ENCODE data around the gene GLI1. TPM values are rescaled to one million over a fixed set of nuclear protein-coding genes. Genes with fewer than 3 reads are reported as not detected.

The GLI1 gene
- total RNA-seq, 1 experiment from 2014 or later, result 0.03 TPM

- no peaks in the 10 kb centered on the region for H3K36me3 ChIP-seq
- DNase-seq, result peak; percentile 58
- no peaks in the 10 kb centered on the region for H3K27me3 ChIP-seq
- H3K4me3 ChIP-seq, result no peak within 1 kb of the TSS
- H3K9me3 ChIP-seq, result no peaks in the 10 kb centered on the region
Measured at GRCh38 chr12:57454566-57455373, 4.8 kb upstream of the GLI1 start, which contains the start of gene INHBE. Gene INHBE (plus strand): TSS chr12:57455307. CDS start chr12:57455537, 230 bp downstream.

GRCh38 chr12:57455374-57456144 is 4.0 kb upstream of the GLI1 start:
- no peaks in the 10 kb centered on the region for H3K9me3 ChIP-seq
- no peak for DNase-seq
- H3K4me3 ChIP-seq, result no peak overlapping the region
- peaks cover 3% of the 10 kb centered on the region for H3K27me3 ChIP-seq
- no peaks in the 10 kb centered on the region for H3K36me3 ChIP-seq

GRCh38 chr12:57456145-57456700 is 3.4 kb upstream of the GLI1 start:
- no peaks in the 10 kb centered on the region for H3K36me3 ChIP-seq
- no peak for DNase-seq
- H3K9me3 ChIP-seq, result no peaks in the 10 kb centered on the region
- H3K4me3 ChIP-seq, result no peak overlapping the region
- peaks cover 8% of the 10 kb centered on the region for H3K27me3 ChIP-seq

- Histone ChIP-seq H3K9me3 (no peaks in the 10 kb centered on the region), H3K36me3 (no peaks in the 10 kb centered on the region), H3K4me3 (no peak overlapping the region), H3K27me3 (peaks cover 10% of the 10 kb centered on the region)
- DNase-seq, result no peak
Measured at GRCh38 chr12:57456737-57457490, 2.7 kb upstream of the GLI1 start.

GRCh38 chr12:57458665-57459054 is 925 bp upstream of the GLI1 start:
- H3K4me3 ChIP-seq, result peak overlapping the region; percentile 51
- no peak for DNase-seq
- H3K9me3 ChIP-seq, result no peaks in the 10 kb centered on the region
- H3K27me3 ChIP-seq, result peaks cover 10% of the 10 kb centered on the region
- no peaks in the 10 kb centered on the region for H3K36me3 ChIP-seq

- H3K4me3 ChIP-seq, result peak overlapping the region; percentile 51
- H3K36me3 ChIP-seq, result no peaks in the 10 kb centered on the region
Measured at GRCh38 chr12:57459055-57459749, 383 bp upstream of the GLI1 start.

GRCh38 chr12:57460468-57460784 is 841 bp downstream of the GLI1 start:
- H3K4me3 ChIP-seq, result no peak overlapping the region

More at GRCh38 chr12:57459055-57459749, 383 bp upstream of the GLI1 start:
- peak; percentile 91 for DNase-seq
- no peaks in the 10 kb centered on the region for H3K9me3 ChIP-seq
- peaks cover 10% of the 10 kb centered on the region for H3K27me3 ChIP-seq

GRCh38 chr12:57460841-57461275 is 1.3 kb downstream of the GLI1 start:
- no peak for DNase-seq
- Histone ChIP-seq H3K27me3 (peaks cover 10% of the 10 kb centered on the region), H3K9me3 (no peaks in the 10 kb centered on the region), H3K36me3 (no peaks in the 10 kb centered on the region), H3K4me3 (no peak overlapping the region)

More at GRCh38 chr12:57460468-57460784, 841 bp downstream of the GLI1 start:
- no peaks in the 10 kb centered on the region for H3K9me3 ChIP-seq
- H3K36me3 ChIP-seq, result no peaks in the 10 kb centered on the region
- H3K27me3 ChIP-seq, result peaks cover 10% of the 10 kb centered on the region
- DNase-seq, result no peak

- H3K27me3 ChIP-seq, result peaks cover 10% of the 10 kb centered on the region
- H3K9me3 ChIP-seq, result no peaks in the 10 kb centered on the region
- no peaks in the 10 kb centered on the region for H3K36me3 ChIP-seq
- H3K4me3 ChIP-seq, result peak overlapping the region; percentile 47
- peak; percentile 65 for DNase-seq
Measured at GRCh38 chr12:57461276-57461916, 1.8 kb downstream of the GLI1 start.

- Histone ChIP-seq H3K36me3 (no peaks in the 10 kb centered on the region), H3K27me3 (peaks cover 10% of the 10 kb centered on the region)
- no peak for DNase-seq
Measured at GRCh38 chr12:57461917-57462250, 2.3 kb downstream of the GLI1 start.

GRCh38 chr12:57462251-57462911 is 2.8 kb downstream of the GLI1 start:
- no peaks in the 10 kb centered on the region for H3K36me3 ChIP-seq
- no peaks in the 10 kb centered on the region for H3K9me3 ChIP-seq
- peak overlapping the region; percentile 47 for H3K4me3 ChIP-seq
- H3K27me3 ChIP-seq, result peaks cover 15% of the 10 kb centered on the region
- peak; percentile 81 for DNase-seq

More at GRCh38 chr12:57461917-57462250, 2.3 kb downstream of the GLI1 start:
- peak overlapping the region; percentile 47 for H3K4me3 ChIP-seq
- H3K9me3 ChIP-seq, result no peaks in the 10 kb centered on the region

- Histone ChIP-seq H3K27me3 (peaks cover 17% of the 10 kb centered on the region), H3K36me3 (no peaks in the 10 kb centered on the region)
Measured at GRCh38 chr12:57462912-57463253, 3.3 kb downstream of the GLI1 start.

GRCh38 chr12:57464569-57464968 is 5.0 kb downstream of the GLI1 start:
- Histone ChIP-seq H3K4me3 (no peak overlapping the region), H3K27me3 (peaks cover 19% of the 10 kb centered on the region), H3K9me3 (no peaks in the 10 kb centered on the region), H3K36me3 (no peaks in the 10 kb centered on the region)
- no peak for DNase-seq

More at GRCh38 chr12:57462912-57463253, 3.3 kb downstream of the GLI1 start:
- no peak for DNase-seq
- no peaks in the 10 kb centered on the region for H3K9me3 ChIP-seq
- H3K4me3 ChIP-seq, result no peak overlapping the region

GRCh38 chr12:57465030-57465746 is 5.6 kb downstream of the GLI1 start:
- DNase-seq, result no peak
- Histone ChIP-seq H3K36me3 (no peaks in the 10 kb centered on the region), H3K27me3 (peaks cover 19% of the 10 kb centered on the region), H3K4me3 (no peak overlapping the region), H3K9me3 (no peaks in the 10 kb centered on the region)

Data from MG63 (cell line).